Stimulated activated effector memory CD8-positive, alpha-beta T cell treated with anti-CD3 and anti-CD28 coated beads, Interleukin-12 subunit alpha, Interleukin-12 subunit beta, amount 100 ng/mL, for 72 hours (primary cell): ENCODE data around the gene PDE6A.

Experiments
- ATAC-seq: fragments of 150-1000 bp; cut with Tn5 transposase; 2 replicates; pipeline ENCODE4 v1.10.0; 2021
- DNase-seq, 2 donors: peaks; one replicate each; pipeline ENCODE4 v3.0.0; 2021 to 2022; ENCODE audit warnings: low spot score in 2 of 2
- H3K27ac Mint-ChIP-seq: one replicate; pipeline ENCODE4 v1.8.0; 2022; ENCODE audit warnings: mild to moderate bottlenecking, mixed read lengths
- H3K36me3 Mint-ChIP-seq: one replicate; pipeline ENCODE4 v1.8.0; 2022; ENCODE audit warnings: mild to moderate bottlenecking, mixed read lengths
- H3K4me1 Mint-ChIP-seq: one replicate; pipeline ENCODE4 v1.8.0; 2022; ENCODE audit warnings: mixed read lengths
- H3K4me3 Mint-ChIP-seq: one replicate; pipeline ENCODE4 v1.8.0; 2022; ENCODE audit warnings: mild to moderate bottlenecking, mixed read lengths
- H3K9me3 Mint-ChIP-seq: one replicate; pipeline ENCODE4 v1.8.0; 2022; ENCODE audit warnings: mixed read lengths

Gene PDE6A

DNA sequence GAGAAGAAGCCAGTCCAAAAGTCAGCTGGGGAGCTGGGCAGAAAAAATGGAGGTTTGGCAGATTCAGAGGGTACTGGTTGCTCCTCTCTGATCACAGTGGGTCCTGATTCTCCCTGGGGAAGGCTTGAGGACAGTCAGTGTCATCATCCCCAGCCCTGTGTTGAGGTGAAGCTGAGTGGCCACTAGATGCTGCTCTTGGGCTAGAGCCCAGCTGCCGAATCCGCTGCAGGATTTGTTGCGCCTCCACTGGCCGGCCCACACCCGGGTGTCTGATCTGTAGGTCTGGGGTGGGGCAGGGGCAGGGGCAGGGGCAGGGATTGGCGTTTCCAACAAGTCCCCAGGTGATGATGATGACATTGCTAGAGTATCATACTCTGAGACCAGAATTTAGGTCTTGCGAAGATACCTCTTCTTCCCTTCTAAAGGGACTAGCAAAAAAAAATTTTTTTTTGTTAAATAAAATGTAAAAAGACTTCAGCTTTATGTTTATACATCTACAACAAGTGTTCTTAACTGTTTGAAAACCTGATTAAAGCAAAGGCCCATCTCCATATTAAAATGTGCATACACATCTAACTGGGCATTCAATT lies 106.8 kb downstream of the PDE6A start:
- Mint-ChIP-seq H3K36me3 (peaks cover 6% of the 10 kb centered on the region), H3K9me3 (no peaks in the 10 kb centered on the region), H3K4me1 (no peaks in the 10 kb centered on the region), H3K4me3 (no peak overlapping the region), H3K27ac (no peak overlapping the region)
- no peak for DNase-seq
- no peak for ATAC-seq

DNA sequence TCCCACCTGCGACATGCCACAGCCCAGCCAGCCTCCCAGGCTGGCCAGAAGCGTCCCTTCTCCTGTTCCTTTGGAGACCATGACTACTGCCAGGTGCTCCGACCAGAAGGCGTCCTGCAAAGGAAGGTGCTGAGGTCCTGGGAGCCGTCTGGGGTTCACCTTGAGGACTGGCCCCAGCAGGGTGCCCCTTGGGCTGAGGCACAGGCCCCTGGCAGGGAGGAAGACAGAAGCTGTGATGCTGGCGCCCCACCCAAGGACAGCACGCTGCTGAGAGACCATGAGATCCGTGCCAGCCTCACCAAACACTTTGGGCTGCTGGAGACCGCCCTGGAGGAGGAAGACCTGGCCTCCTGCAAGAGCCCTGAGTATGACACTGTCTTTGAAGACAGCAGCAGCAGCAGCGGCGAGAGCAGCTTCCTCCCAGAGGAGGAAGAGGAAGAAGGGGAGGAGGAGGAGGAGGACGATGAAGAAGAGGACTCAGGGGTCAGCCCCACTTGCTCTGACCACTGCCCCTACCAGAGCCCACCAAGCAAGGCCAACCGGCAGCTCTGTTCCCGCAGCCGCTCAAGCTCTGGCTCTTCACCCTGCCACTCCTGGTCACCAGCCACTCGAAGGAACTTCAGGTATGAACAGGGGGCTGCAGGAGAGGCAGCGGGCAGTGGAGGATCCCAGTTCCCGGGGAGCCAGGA lies 108.0 kb downstream of the PDE6A start:
- no peak for DNase-seq
- Mint-ChIP-seq H3K4me3 (no peak overlapping the region), H3K27ac (no peak overlapping the region), H3K4me1 (no peaks in the 10 kb centered on the region), H3K36me3 (peaks cover under 1% of the 10 kb centered on the region), H3K9me3 (no peaks in the 10 kb centered on the region)
- ATAC-seq: no peak

DNA sequence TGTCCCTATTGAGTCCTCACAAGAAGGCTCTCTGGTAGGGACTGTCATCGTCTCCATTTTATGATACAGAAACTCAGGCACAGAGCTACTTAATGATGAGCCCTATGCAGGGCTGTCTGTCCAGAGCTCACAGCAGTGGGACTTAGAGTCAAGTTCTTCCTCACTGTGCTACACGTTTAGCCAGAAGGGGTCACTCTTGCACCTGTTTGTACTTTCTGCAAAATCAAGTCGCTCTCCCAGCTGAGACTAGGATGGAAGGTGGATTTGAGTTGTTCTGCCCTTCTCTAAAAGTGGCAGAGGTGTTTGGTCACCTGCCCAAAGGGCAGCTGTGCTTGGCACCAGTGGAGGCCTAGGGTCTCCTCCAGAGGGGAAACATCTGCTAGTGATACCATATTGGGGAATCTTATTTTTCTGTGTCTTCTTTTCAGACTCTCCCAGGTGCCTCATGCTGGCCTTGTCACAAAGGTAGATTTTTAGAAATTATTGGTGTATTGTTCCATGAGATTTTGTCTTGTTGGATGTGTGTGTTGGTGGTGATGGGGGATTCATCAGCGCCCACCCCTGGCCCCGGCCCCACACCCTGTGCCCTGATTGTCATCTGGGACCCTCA lies 110.2 kb downstream of the PDE6A start:
- Mint-ChIP-seq H3K36me3 (no peaks in the 10 kb centered on the region), H3K4me3 (no peak overlapping the region), H3K4me1 (no peaks in the 10 kb centered on the region), H3K9me3 (no peaks in the 10 kb centered on the region), H3K27ac (no peak overlapping the region)
- ATAC-seq (peak; percentile 42), DNase-seq (peak; percentile 38 to 76)

DNA sequence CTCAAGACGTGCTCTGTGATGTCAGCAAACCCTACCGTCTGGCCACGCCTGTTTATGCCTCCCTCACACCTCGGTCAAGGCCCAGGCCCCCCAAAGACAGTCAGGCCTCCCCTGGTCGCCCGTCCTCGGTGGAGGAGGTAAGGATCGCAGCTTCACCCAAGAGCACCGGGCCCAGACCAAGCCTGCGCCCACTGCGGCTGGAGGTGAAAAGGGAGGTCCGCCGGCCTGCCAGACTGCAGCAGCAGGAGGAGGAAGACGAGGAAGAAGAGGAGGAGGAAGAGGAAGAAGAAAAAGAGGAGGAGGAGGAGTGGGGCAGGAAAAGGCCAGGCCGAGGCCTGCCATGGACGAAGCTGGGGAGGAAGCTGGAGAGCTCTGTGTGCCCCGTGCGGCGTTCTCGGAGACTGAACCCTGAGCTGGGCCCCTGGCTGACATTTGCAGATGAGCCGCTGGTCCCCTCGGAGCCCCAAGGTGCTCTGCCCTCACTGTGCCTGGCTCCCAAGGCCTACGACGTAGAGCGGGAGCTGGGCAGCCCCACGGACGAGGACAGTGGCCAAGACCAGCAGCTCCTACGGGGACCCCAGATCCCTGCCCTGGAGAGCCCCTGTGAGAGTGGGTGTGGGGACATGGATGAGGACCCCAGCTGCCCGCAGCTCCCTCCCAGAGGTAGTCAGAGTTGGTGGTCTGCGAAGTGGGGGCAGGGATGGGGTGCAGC lies 111.3 kb downstream of the PDE6A start:
- Mint-ChIP-seq H3K4me1 (no peaks in the 10 kb centered on the region), H3K36me3 (no peaks in the 10 kb centered on the region), H3K27ac (no peak overlapping the region)

DNA sequence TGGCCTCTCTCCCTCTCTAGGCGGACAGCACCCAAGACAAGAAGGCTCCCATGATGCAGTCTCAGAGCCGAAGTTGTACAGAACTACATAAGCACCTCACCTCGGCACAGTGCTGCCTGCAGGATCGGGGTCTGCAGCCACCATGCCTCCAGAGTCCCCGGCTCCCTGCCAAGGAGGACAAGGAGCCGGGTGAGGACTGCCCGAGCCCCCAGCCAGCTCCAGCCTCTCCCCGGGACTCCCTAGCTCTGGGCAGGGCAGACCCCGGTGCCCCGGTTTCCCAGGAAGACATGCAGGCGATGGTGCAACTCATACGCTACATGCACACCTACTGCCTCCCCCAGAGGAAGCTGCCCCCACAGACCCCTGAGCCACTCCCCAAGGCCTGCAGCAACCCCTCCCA lies 112.0 kb downstream of the PDE6A start:
- DNase-seq: no peak
- no peak overlapping the region for H3K27ac Mint-ChIP-seq
- H3K9me3 Mint-ChIP-seq: no peaks in the 10 kb centered on the region
- H3K36me3 Mint-ChIP-seq: no peaks in the 10 kb centered on the region
- ATAC-seq: no peak
- no peaks in the 10 kb centered on the region for H3K4me1 Mint-ChIP-seq
- H3K4me3 Mint-ChIP-seq: no peak overlapping the region

More for the DNA sequence above, 111.3 kb downstream of the PDE6A start:
- DNase-seq (no peak), ATAC-seq (no peak)
- Mint-ChIP-seq H3K9me3 (no peaks in the 10 kb centered on the region), H3K4me3 (no peak overlapping the region)

DNA sequence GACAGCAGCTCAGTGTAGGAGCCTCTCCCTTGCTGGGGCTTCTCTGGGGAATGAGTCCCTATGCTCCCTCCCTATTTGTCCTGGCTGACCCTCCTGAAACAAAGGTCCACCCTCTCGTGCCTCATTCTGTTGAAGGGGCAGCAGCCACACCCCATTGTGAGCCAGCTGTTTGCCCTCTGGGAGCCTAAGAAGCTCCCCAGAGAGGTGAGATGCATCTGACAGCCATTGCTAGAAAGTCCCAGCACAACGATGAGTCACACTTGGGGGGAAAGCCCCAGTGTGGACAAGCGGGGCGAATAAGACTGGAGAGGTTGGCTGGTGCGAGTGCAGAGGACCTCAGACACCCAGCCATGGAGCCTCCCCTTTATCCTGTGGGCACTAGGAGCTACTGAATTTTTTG lies 113.1 kb downstream of the PDE6A start:
- DNase-seq (peak; percentile 12 to 66), ATAC-seq (peak; percentile 89)
- H3K4me3 Mint-ChIP-seq: no peak overlapping the region
- no peaks in the 10 kb centered on the region for H3K9me3 Mint-ChIP-seq
- H3K27ac Mint-ChIP-seq: peak overlapping the region; percentile 58
- no peaks in the 10 kb centered on the region for H3K4me1 Mint-ChIP-seq
- H3K36me3 Mint-ChIP-seq: no peaks in the 10 kb centered on the region

DNA sequence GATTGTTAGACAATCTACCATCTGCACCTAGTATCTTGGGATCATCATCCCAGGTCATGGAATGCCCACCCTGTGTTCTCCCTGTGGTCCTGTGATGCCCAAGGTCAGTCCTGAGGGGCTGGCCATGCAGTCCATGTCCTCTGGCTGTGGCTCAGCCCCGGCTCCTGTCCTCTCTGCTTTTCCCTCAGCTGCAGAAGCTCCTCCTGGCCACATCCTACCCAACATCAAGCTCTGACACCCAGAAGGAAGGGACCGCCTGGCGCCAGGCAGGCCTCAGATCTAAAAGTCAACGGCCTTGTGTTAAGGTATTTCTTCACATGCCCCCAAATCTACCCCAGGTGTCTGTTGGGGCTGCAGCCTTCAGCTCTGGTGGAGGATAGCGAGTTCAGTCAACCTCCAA lies 114.0 kb downstream of the PDE6A start:
- DNase-seq (no peak), ATAC-seq (no peak)
- H3K36me3 Mint-ChIP-seq: no peaks in the 10 kb centered on the region
- no peaks in the 10 kb centered on the region for H3K9me3 Mint-ChIP-seq
- no peak overlapping the region for H3K4me3 Mint-ChIP-seq
- no peaks in the 10 kb centered on the region for H3K4me1 Mint-ChIP-seq
- H3K27ac Mint-ChIP-seq: no peak overlapping the region

DNA sequence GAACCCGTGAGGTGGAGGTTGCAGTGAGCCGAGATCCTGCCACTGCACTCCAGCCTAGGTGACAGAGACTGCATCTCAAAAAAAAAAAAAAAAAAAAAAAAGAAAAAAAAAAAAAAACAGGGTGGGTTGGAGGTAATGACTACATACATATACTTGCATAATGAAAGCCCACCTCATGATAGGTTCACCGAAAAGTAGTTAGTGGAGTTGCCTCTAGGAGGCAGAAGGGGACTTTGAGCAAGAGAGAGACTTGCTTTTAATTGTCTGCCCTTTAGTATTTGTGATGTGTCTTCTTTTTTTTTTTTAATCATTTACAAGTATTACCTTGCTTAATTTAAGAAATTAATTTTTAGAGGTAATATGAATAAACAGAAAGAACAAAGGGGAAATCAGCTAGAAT lies 114.6 kb downstream of the PDE6A start:
- Mint-ChIP-seq H3K27ac (no peak overlapping the region), H3K4me3 (no peak overlapping the region), H3K4me1 (no peaks in the 10 kb centered on the region), H3K9me3 (no peaks in the 10 kb centered on the region), H3K36me3 (no peaks in the 10 kb centered on the region)
- ATAC-seq (no peak), DNase-seq (no peak)

DNA sequence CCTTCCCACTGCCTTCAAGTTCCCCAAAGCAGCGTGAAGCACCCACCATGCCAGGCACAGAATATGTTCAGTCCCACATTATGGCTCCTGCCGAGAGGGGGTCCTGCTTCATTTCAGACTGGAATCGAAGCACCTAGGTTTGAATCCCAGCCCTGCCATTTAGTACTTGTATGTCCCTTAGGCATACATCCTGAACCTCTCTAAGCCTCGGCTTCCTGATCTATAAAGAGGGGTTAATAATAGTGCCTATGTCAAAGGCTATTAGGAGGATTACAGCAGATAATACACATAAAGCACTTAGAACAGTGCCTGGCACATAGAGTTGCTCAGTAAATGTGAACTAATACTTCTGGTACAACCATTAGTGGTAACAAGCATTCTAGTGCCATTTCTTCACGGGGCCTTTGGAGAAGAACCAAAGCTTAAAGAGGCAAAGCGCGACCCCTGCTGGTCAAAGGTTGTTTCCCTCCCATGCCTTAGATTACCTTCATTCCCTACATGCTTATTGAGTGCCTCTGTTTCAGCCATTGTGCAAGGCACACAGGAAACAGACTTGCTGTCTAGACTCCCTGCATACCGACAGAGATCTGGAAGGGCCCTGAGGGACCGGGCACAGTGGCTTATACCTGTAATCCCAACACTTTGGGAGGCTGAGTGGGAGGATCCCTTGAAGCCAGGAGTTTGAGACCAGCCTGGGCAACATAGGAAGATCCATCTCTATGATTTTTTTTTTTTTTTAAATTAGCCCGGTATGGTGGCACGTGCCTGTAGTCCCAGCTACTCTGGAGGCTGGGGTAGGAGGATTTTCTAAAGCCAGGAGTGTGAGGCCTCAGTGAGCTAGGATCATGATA lies 116.2 kb downstream of the PDE6A start:
- Mint-ChIP-seq H3K9me3 (no peaks in the 10 kb centered on the region), H3K36me3 (no peaks in the 10 kb centered on the region), H3K27ac (no peak overlapping the region), H3K4me3 (no peak overlapping the region), H3K4me1 (no peaks in the 10 kb centered on the region)
- peak; percentile 71 to 91 for DNase-seq
- peak; percentile 68 for ATAC-seq

DNA sequence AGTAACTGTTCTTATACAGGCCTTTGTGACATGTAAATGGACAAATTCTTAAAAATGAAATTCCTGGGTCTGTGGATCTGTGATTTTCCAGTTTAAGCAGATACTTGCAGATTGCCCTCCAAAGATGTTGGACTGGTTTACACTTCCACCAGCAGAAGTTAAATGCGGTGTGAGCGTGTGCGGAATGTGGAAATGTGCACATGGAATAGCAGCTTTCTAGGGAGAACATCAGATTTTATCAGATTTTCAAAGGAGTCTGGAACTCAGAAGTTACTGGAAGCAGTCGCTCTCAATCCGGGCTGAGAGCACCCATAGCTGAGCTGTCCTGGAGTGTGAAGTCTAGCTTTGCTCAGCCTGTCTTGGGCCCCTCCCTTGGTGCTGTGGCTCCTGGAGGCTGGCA lies 117.0 kb downstream of the PDE6A start:
- Mint-ChIP-seq H3K36me3 (no peaks in the 10 kb centered on the region), H3K27ac (peak overlapping the region; percentile 45), H3K4me1 (no peaks in the 10 kb centered on the region), H3K4me3 (no peak overlapping the region), H3K9me3 (no peaks in the 10 kb centered on the region)
- DNase-seq: no peak
- ATAC-seq: no peak

DNA sequence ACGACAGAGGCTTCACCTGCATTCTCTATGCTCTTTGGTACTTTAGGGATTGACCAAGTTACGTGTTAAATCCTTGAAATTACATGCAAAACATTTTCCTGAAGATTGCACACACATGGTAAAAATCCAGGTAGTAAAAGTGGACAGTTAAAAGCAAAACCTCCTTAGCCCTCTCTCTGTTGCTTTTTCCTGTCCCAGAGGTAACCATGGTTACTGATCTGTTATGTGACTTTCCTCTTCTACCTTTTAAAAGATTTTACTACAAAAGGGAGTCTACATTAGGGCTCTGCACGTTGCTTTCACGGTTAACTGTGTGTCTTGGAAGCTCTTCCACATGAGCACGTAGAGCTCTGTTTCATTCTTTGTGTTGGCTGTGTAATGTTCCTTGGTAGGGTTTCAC lies 117.5 kb downstream of the PDE6A start:
- no peak for ATAC-seq
- H3K9me3 Mint-ChIP-seq: no peaks in the 10 kb centered on the region
- H3K4me3 Mint-ChIP-seq: no peak overlapping the region
- H3K36me3 Mint-ChIP-seq: no peaks in the 10 kb centered on the region
- no peaks in the 10 kb centered on the region for H3K4me1 Mint-ChIP-seq
- DNase-seq: no peak
- H3K27ac Mint-ChIP-seq: peak overlapping the region; percentile 45

DNA sequence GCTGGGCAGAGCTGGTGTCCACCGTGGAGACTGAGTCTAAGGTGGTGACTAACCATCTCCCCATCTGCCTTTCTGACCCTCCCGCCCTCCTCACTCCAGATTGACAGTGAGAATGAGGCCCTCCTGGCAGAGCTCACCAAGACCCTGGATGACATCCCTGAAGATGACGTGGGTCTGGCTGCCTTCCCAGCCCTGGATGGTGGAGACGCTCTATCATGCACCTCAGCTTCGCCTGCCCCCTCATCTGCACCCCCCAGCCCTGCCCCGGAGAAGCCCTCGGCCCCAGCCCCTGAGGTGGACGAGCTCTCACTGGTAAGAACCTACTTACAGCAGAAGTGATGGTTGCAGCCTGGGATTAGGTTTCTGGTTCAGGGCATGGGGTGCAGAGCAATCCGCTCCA lies 118.0 kb downstream of the PDE6A start:
- H3K27ac Mint-ChIP-seq: no peak overlapping the region

DNA sequence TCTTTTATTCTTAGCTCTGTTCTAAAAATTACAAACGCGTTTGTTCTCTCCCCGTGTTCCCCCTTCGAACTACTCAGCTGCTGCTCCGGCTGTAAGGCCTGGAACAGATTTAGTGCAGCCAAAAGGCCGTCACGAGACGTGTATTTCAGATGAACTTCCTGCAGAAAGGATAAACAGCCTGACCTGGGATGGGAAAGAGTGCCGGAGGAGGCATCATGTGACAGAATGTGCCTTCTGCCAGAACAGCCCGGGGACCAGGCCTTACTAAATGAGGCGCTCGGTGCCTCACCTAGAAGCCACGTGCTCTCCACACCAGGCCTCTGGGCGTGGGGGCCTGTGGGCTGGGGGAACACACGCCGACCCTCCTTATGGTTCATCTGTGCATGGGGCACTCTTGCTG lies 119.7 kb downstream of the PDE6A start:
- Mint-ChIP-seq H3K36me3 (no peaks in the 10 kb centered on the region), H3K27ac (no peak overlapping the region), H3K9me3 (no peaks in the 10 kb centered on the region), H3K4me3 (no peak overlapping the region), H3K4me1 (no peaks in the 10 kb centered on the region)
- ATAC-seq (no peak), DNase-seq (no peak)

More for the DNA sequence above, 118.0 kb downstream of the PDE6A start:
- ATAC-seq (no peak), DNase-seq (no peak)
- no peaks in the 10 kb centered on the region for H3K36me3 Mint-ChIP-seq
- no peaks in the 10 kb centered on the region for H3K9me3 Mint-ChIP-seq
- H3K4me1 Mint-ChIP-seq: no peaks in the 10 kb centered on the region
- no peak overlapping the region for H3K4me3 Mint-ChIP-seq

DNA sequence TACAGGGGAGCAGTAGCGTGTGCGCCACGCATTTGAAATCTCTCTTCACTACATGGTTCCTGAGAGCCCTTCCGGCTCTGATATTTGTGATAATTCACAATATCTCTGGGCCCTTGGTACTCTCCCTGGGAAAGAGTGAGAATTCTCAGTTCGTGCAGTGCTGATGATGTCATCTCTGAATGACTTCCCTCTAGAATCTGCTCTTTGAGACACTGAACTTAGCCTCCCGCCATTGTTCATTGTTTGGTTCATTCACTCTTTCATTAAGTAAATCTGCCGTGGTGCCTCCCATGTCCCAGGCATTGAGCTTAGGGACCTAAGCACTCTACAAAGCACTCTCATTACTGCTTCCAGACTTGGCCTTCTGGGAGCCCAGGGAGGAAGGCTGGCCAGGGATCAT lies 120.5 kb downstream of the PDE6A start:
- H3K4me1 Mint-ChIP-seq: no peaks in the 10 kb centered on the region
- H3K27ac Mint-ChIP-seq: no peak overlapping the region
- H3K36me3 Mint-ChIP-seq: no peaks in the 10 kb centered on the region

DNA sequence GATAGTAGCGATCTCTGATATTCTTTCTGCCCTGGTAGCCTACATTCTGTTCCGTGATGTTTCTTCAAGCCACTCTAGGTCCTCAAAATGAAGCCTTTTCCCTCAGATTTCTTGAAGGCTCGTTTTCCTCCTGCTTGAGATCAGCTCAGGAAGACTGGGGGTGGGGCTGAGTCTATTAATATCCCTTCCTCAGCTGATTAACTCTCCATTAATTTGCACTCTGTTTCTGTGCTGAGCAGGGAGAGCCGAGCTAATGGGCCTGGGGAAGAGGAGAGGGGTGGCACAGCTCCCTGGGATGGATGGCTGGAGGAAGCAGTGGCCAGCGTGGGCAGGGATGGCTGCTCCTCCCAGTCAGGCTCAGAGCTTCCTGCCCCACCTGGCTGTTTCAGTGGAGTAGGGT lies 121.2 kb downstream of the PDE6A start:
- Mint-ChIP-seq H3K4me3 (no peak overlapping the region), H3K27ac (no peak overlapping the region), H3K9me3 (no peaks in the 10 kb centered on the region), H3K4me1 (no peaks in the 10 kb centered on the region), H3K36me3 (no peaks in the 10 kb centered on the region)
- DNase-seq: no peak
- no peak for ATAC-seq

More for the DNA sequence above, 120.5 kb downstream of the PDE6A start:
- Mint-ChIP-seq H3K9me3 (no peaks in the 10 kb centered on the region), H3K4me3 (no peak overlapping the region)
- no peak for ATAC-seq
- DNase-seq: no peak
